GM21526 (cell line): Measurements from ENCODE around the gene ZNF547.

ENCODE experiments used
- ATAC-seq: cut with Tn5 transposase; IDR thresholded peaks from one replicate; pipeline ENCODE4 v1.9.1; 2021; ENCODE audit warnings: moderate library complexity; ENCODE audit not compliant: unreplicated experiment, low FRiP score

The ZNF547 gene

GRCh38 chr19:57362997-57363687 lies at the start of gene ZNF547, which contains the start of gene TRAPPC2B:
ZNF547 (plus strand) TSS chr19:57363551; CDS start chr19:57368556, 5,005 bp downstream.
TRAPPC2B (plus strand) TSS chr19:57363551; CDS start chr19:57364834, 1,283 bp downstream.
- ATAC-seq: peak; percentile 86

GRCh38 chr19:57314146-57314545 lies 49.2 kb upstream of the ZNF547 start:
- no peak for ATAC-seq

DNA sequence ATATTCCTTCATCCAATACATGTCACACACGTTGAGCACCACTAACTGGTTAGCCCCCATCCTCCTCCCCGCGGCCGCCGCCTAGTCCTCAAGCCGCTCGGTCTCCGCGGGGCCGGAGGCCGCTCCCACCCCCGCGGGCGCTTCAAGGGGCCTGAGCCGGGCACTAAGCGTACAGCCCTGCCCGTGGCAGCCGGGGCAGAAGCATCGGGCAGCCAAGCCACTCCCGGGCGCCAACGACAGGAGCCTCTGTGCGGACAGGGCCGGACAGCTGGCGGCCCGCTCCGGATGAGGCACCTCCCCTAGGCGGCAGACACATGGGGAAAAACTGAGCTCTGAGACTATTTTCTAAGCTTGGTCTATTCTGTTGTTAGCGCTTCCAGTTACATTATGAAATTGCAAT lies 45.8 kb upstream of the ZNF547 start:
- no peak for ATAC-seq

GRCh38 chr19:57319869-57320179 lies 43.5 kb upstream of the ZNF547 start:
- ATAC-seq: peak; percentile 26

GRCh38 chr19:57320180-57321084 lies 42.9 kb upstream of the ZNF547 start, which contains the start of gene ZNF543:
ZNF543 (plus strand) TSS chr19:57320472; CDS start chr19:57320854, 382 bp downstream.
- ATAC-seq: peak; percentile 95

DNA sequence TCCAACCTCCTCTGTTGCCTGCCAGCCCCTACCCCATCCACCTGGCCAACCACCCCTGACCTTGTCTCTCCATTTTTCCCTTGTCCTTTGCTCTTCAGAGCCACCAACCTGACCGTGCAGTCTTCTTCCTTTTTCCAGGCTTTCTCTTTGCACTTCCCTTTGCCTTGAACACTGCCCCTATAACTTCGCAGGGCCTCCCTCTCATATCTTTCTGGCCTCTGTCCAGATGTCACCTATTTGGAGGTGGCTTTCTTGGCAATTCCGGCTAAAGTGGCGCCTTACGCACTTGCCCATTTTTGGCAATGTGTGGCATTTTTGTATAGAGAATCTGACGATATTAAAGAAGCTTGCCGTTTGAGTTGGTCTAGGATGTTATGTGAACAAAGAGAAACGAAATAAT lies 42.2 kb upstream of the ZNF547 start:
- no peak for ATAC-seq

DNA sequence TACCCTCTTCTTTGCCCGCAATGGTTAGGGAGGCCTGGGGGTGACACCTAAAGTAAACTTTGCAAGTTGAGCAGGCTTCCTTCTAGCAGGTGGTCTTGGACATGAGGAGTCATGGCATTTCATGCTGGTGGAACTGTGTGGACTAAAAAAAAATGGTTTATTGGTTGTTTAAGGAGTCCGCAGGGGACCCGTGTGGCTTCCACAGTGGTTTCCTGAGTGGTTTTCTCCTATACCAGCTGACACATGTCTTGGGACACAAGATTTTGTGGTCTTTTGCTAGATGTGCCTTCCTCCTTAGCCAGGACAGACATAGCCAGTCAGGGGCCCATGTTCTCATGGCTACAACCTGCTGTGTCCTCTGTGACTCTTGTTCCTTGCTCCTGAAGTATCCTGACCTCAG lies 41.6 kb upstream of the ZNF547 start:
- ATAC-seq: no peak

GRCh38 chr19:57324992-57325391 lies 38.4 kb upstream of the ZNF547 start:
- ATAC-seq: no peak

- ATAC-seq: no peak
Observed at GRCh38 chr19:57327993-57328392, 35.4 kb upstream of the ZNF547 start.

DNA sequence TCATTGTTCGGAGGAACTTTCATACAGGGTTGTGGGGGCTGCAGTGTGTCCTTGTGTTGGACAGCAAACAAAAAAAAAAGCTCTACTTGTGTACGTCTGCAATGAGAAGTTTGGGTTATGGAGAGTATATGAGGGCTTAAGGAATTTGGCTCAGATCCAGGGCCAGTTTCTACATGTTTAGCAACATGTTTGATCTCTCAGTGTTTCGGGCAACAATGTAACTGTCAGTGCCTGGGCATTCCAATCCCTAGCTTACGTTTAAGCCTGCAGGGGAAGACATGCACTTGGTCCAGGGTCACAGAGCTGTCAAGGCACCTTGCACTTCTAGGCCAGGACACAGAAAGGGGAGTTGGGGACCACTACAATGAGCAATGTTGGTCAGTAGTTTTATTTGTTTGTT lies 29.2 kb upstream of the ZNF547 start:
- no peak for ATAC-seq

DNA sequence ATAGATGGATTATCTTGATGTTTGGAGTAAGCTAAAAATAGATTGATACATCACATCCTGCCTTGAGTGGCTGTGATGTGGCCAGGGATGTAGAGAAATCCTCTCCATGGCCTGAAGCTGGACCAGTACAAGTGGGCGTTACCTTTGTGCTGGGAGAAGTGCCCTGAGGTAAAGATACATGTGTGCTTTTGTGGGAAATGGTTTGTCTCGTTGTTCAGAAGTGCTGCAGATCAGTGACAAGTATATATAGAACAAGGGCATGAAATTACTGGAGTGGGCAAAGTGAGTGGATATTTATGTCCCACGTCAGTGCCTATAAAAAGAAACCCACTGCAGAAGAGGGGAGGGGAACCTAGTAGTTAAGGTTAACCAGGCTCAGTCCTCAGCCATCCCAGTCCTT lies 24.5 kb upstream of the ZNF547 start:
- ATAC-seq: no peak

DNA sequence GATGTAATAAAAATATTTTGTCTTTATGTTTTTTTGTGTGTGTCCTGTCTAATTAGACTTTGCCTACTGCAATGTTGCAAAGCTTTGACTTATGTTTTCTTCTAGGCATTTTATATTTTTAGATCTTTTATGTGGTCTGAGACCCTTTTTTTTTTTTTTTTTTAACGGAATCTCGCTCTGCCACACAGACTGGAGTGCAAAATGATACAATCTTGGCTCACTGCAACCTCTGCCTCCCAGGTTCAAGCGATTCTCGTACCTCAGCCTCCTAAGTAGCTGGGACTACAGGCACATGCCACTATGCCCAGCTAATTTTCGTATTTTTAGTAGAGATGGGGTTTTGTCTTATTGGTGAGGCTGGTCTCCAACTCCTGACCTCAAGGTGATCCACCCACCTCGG lies 20.8 kb upstream of the ZNF547 start:
- no peak for ATAC-seq

- no peak for ATAC-seq
Observed at GRCh38 chr19:57348136-57348535, 15.2 kb upstream of the ZNF547 start.

DNA sequence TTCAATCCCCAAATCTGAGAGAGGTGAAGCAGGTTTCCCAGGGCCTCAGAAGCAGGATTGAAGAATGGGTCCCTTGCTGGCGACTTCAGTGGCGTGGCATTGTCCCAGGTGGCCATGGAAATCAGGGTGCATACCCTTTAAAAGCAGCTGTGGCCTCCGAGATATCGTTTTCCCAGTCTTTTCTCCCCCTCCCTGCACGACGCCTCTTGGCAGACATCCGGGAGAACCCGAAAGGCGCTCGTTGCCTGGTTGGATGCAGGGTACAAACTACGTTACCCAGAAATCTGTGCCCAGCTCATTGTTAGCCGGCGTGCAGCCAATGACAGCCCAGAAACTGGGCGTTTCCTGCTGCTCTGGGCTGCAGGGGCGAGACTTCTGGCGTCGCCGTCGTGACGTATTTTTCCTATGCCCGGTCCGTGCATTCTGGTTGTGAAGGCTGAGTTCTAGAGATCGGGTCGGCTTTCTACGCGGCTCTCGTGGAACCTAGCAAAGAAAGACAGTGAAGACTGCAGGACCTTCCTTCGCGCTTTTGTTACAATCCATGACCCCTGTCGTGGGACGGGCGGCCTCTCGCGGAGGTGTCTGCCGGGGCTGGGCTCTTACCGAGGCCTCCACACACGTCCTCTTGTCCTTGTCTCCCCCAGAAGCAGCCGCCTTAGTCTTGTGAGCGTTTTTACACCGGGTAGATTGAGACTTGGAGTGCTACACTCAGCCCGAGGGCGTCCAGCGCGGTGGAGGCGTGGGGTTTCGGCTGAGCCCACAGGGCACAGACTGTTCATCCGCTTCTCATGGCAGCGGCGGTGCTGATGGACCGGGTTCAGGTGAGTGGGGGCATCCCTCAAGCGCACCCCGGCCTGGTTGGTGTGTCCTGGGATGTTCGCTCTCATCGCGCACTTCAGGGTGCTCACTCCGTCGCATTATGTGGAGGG lies 12.2 kb upstream of the ZNF547 start, which contains the start of gene ZNF304:
Gene ZNF304 (plus strand): TSS at position 395 of the 929 bp plus-strand sequence. CDS start 394 bp downstream, at position 789.
- ATAC-seq: peak; percentile 96

DNA sequence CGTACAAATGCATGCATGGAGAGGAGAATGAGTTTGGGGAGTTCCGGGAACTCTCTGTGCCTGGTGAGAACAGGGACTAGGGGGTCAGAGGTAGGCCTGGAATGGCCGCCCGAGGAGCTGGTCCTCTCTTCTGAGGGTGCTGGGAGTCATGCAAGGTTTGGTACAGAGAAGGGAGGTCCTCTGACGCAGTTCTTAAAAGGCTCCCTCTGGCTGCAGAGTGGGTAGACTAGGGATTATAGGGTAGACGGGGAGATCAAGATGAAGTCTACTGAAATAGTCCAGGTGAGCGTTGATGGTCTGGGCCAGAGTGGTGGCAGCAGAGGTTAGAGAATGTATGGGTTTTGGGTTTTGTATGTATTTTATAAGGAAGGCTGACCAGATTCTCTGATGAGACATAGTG lies 11.5 kb upstream of the ZNF547 start:
- no peak for ATAC-seq

DNA sequence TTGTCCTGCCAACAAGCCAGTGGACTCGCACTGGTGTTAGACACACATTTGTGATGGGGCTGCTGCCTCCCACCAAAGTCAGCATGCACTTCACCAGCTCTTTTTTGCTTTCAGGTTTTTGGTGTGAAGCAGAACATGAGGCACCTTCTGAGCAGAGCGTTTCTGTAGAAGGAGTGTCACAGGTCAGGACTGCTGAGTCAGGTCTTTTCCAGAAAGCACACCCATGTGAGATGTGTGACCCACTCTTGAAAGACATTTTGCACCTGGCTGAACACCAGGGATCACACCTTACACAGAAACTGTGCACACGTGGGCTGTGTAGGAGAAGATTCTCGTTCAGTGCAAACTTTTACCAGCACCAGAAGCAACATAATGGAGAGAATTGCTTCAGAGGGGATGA lies 7.4 kb upstream of the ZNF547 start:
- ATAC-seq: no peak

DNA sequence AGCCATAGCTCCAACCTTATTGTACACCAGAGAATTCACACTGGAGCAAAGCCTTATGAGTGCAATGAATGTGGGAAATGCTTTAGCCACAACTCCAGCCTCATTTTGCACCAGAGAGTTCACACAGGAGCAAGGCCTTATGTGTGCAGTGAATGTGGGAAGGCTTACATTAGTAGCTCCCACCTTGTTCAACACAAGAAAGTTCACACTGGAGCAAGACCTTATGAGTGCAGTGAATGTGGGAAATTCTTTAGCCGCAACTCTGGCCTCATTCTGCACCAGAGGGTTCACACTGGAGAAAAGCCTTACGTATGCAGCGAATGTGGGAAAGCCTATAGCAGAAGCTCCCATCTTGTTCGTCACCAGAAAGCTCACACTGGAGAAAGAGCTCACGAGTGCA lies 5.9 kb upstream of the ZNF547 start:
- ATAC-seq: no peak

DNA sequence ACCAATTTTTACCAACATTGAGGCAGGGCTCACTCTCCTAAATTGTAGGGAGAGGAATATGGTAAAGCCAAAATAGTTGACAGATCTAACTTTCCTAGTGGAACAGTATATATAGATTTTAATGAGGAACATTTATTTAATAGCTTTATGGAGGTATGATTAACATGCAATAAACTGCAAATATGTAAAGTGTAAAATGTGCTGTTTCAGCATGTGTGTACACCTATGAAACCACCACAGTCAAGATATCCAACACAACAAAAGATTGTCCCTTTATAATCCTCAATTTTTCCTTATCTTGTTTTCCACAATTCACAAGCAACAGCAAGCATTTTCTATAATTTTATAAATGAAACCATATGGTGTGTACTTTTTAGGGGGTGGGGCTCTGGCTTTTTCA lies 4.1 kb upstream of the ZNF547 start:
- ATAC-seq: no peak

DNA sequence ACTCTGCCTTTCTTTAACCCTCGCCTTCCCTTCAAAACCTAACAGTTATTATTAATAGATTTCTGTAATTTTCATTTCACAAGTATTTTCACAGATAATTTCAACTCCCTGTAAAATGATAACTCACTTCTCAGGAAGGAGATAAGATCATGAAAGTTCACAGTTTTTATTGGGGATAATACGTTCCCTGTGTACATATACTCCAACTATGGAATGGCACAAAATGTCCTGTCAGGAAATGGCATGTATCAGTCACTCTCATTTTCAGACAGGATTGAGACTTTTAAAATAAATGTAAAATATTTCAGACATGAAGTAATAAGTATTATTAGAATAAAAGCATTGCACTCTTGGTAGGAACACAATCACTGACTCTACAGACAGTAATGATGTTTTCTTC lies 932 bp upstream of the ZNF547 start:
- ATAC-seq: no peak

DNA sequence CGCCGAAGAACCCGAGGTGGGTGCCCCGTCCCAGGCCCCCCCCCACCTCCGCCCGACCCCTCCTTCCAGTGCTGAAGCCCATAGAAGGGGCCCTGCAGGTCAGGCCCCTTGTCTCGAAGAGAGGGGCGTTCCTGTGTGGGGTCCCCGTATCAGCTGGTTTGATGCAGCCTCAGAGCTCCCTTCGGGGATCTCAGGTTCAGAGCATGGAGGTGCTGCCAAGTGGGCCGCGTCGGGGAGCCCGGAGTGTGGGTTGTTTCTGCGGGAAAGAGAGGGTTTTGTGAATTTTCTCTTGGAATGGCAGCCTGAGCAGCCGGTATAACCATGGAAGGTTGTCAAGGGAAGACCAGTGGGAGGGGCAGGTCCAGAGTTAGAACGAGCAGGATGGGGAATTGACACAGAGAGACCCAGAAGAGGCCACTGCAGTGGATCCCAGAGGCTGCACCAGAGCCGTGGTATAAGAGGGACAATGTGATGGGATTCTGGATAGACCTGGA lies 384 bp downstream of the ZNF547 start:
- peak; percentile 22 for ATAC-seq
